SK-N-SH treated with all-trans-retinoic acid at 6 μM for 48 hours (cell line): Measurements from ENCODE around the gene TRAPPC2B.

ENCODE experiments used
- ATAC-seq: fragments of 200-7000 bp; cut with Tn5 transposase; 3 replicates; pipeline ENCODE4 v1.9.1; 2020; ENCODE audit warnings: mild to moderate bottlenecking, moderate library complexity
- ARNTL ChIP-seq: fragments of 450-650 bp; formaldehyde crosslinking; IDR thresholded peaks from 2 replicates; pipeline ENCODE4 v1.5.0; 2020; ENCODE audit warnings: low read depth, mild to moderate bottlenecking, moderate library complexity, borderline replicate concordance
- CREB5 ChIP-seq: fragments of 250-450 bp; sonication (Bioruptor Pico); IDR thresholded peaks from 2 replicates; pipeline ENCODE4 v1.5.1; 2020; ENCODE audit warnings: low read depth, mild to moderate bottlenecking, moderate library complexity
- CSDC2 ChIP-seq: fragments of 250-450 bp; sonication (Bioruptor Pico); IDR thresholded peaks from 2 replicates; pipeline ENCODE4 v1.5.0; 2020; ENCODE audit warnings: mild to moderate bottlenecking, moderate library complexity
- CSRNP3 ChIP-seq: fragments of 250-450 bp; sonication (Bioruptor Pico); IDR thresholded peaks from 2 replicates; pipeline ENCODE4 v1.5.1; 2021; ENCODE audit warnings: mild to moderate bottlenecking, moderate library complexity
- ESRRG ChIP-seq: fragments of 250-450 bp; sonication (Bioruptor Pico); IDR thresholded peaks from 2 replicates; pipeline ENCODE4 v1.6.1; 2021; ENCODE audit warnings: mild to moderate bottlenecking
- GLIS3 ChIP-seq: fragments of 250-450 bp; sonication (Bioruptor Pico); IDR thresholded peaks from 2 replicates; pipeline ENCODE4 v1.5.0; 2020; ENCODE audit warnings: mild to moderate bottlenecking, moderate library complexity
- OSR1 ChIP-seq: fragments of 250-450 bp; sonication (Bioruptor Pico); IDR thresholded peaks from 2 replicates; pipeline ENCODE4 v1.8.0; 2022; ENCODE audit warnings: moderate library complexity, mild to moderate bottlenecking, inconsistent platforms
- PATZ1 ChIP-seq: fragments of 250-450 bp; sonication (Bioruptor Pico); IDR thresholded peaks from 2 replicates; pipeline ENCODE4 v1.8.0; 2020; ENCODE audit warnings: mild to moderate bottlenecking, moderate library complexity, borderline replicate concordance
- POU6F1 ChIP-seq: fragments of 250-450 bp; sonication (Bioruptor Pico); IDR thresholded peaks from 2 replicates; pipeline ENCODE4 v1.8.0; 2021; ENCODE audit warnings: low read depth, mild to moderate bottlenecking, moderate library complexity, borderline replicate concordance
- PPARA ChIP-seq: fragments of 250-450 bp; sonication (Bioruptor Pico); IDR thresholded peaks from 2 replicates; pipeline ENCODE4 v1.5.0; 2020; ENCODE audit warnings: mild to moderate bottlenecking, borderline replicate concordance
- RARB ChIP-seq: fragments of 250-450 bp; sonication (Bioruptor Pico); IDR thresholded peaks from 2 replicates; pipeline ENCODE4 v1.8.0; 2021; ENCODE audit warnings: mild to moderate bottlenecking, moderate library complexity
- SNAI2 ChIP-seq: fragments of 250-450 bp; sonication (Bioruptor Pico); IDR thresholded peaks from 2 replicates; pipeline ENCODE4 v1.5.0; 2020; ENCODE audit warnings: mild to moderate bottlenecking, moderate library complexity
- TCF4 ChIP-seq: fragments of 250-450 bp; sonication (Bioruptor Pico); IDR thresholded peaks from 2 replicates; pipeline ENCODE4 v1.8.0; 2021; ENCODE audit warnings: mild to moderate bottlenecking, moderate library complexity, borderline replicate concordance
- TSHZ2 ChIP-seq: fragments of 250-450 bp; sonication (Bioruptor Pico); IDR thresholded peaks from 2 replicates; pipeline ENCODE4 v1.5.0; 2020; ENCODE audit warnings: mild to moderate bottlenecking, moderate library complexity
- ZC3H10 ChIP-seq: fragments of 250-450 bp; sonication (Bioruptor Pico); IDR thresholded peaks from 2 replicates; pipeline ENCODE4 v1.5.1; 2021; ENCODE audit warnings: mild to moderate bottlenecking, moderate library complexity
- ZFP3 ChIP-seq: fragments of 250-450 bp; sonication (Bioruptor Pico); IDR thresholded peaks from 2 replicates; pipeline ENCODE4 v1.5.0; 2020; ENCODE audit warnings: mild to moderate bottlenecking, moderate library complexity
- ZFP30 ChIP-seq: fragments of 450-650 bp; formaldehyde crosslinking; IDR thresholded peaks from 2 replicates; pipeline ENCODE4 v1.5.0; 2022; ENCODE audit warnings: mild to moderate bottlenecking, moderate library complexity
- ZNF565 ChIP-seq: fragments of 450-650 bp; formaldehyde crosslinking; conservative IDR thresholded peaks from 2 replicates; pipeline ENCODE4 v1.5.0; 2020; ENCODE audit warnings: low read depth, mild to moderate bottlenecking, moderate library complexity
- ZNF70 ChIP-seq: fragments of 450-650 bp; formaldehyde crosslinking; IDR thresholded peaks from 2 replicates; pipeline ENCODE4 v1.5.0; 2020; ENCODE audit warnings: mild to moderate bottlenecking, moderate library complexity
- ZNF8 ChIP-seq: fragments of 450-650 bp; formaldehyde crosslinking; IDR thresholded peaks from 2 replicates; pipeline ENCODE4 v1.5.0; 2020; ENCODE audit warnings: mild to moderate bottlenecking, moderate library complexity

The TRAPPC2B gene

GRCh38 chr19:57321751-57322150 is 41.6 kb upstream of the TRAPPC2B start:
- ATAC-seq, result no peak
- TF ChIP-seq ZC3H10 (CRISPR knock-in tag) (no peak), ZFP30 (CRISPR knock-in tag) (no peak), ARNTL (CRISPR knock-in tag) (no peak), TCF4 (no peak), SNAI2 (no peak), CREB5 (CRISPR knock-in tag) (no peak), GLIS3 (no peak), OSR1 (no peak), ZNF70 (CRISPR knock-in tag) (no peak), ZNF8 (no peak), PPARA (CRISPR knock-in tag) (no peak), CSDC2 (no peak), RARB (CRISPR knock-in tag) (no peak), PATZ1 (CRISPR knock-in tag) (no peak), ESRRG (CRISPR knock-in tag) (no peak), POU6F1 (CRISPR knock-in tag) (no peak), ZNF565 (CRISPR knock-in tag) (no peak), TSHZ2 (CRISPR knock-in tag) (no peak)
- TF ChIP-seq, all 23 proteins: peak for 0

- no peak for TF ChIP-seq ZFP3
- TF ChIP-seq PATZ1 (CRISPR knock-in tag), result no peak
- ATAC-seq, result no peak
Observed at GRCh38 chr19:57324992-57325391, 38.4 kb upstream of the TRAPPC2B start.

GRCh38 chr19:57327993-57328392 is 35.4 kb upstream of the TRAPPC2B start:
- TF ChIP-seq ZC3H10 (CRISPR knock-in tag), result no peak
- no peak for TF ChIP-seq CSDC2
- no peak for TF ChIP-seq TSHZ2 (CRISPR knock-in tag)
- no peak for TF ChIP-seq OSR1
- TF ChIP-seq GLIS3, result no peak
- no peak for TF ChIP-seq ZNF70 (CRISPR knock-in tag)
- TF ChIP-seq CSRNP3 (CRISPR knock-in tag), result no peak
- ATAC-seq, result no peak
